ENCODE measurements around the gene CENPP.

The CENPP gene

DNA sequence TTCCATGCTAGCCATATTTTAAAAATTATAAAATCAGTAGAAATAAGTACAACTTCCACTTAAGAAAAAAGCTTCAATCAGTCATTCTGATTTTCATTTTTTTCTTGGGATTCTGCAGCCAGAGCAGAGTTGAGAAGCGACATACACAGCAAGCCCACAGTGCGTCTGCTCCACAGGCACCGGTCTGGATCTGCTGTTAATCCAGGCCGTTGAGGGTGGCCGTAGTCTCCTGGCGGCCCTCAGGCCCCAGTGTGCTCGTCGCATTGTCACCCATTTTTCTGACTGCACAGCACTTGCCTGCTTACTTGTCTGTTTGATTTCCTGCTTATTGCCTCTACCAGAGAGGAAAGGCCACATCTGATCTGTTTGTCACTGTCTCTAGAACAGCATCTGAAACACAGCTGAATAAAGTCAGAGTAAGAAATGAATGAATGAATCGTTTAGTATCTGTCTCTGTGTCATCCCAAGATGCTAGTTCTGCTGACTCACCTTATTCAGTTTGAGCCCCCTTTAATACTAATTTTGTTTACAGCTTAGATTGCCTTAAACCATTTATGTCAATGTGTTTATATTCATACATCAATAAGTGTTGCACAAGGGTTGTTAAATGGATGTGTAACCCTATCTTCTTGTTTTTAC, 168.1 kb downstream of the CENPP start:
- Histone ChIP-seq H3K36me3 (replicated peaks; ENCODE audit: low read depth, low read length) (no peaks in the 10 kb centered on the region), H3K4me1 (ENCODE audit: low read length) (peaks cover 11% of the 10 kb centered on the region), H3K27me3 (ENCODE audit: low read depth, low read length) (no peaks in the 10 kb centered on the region), H2AFZ (ENCODE audit: low read depth, low read length) (no peak overlapping the region), H3K9ac (ENCODE audit: low read length) (no peak overlapping the region), H3K79me2 (ENCODE audit: low read length) (no peaks in the 10 kb centered on the region), H3K4me3 (ENCODE audit: low read length) (no peak overlapping the region), H3K4me2 (ENCODE audit: low read length) (no peak overlapping the region), H4K20me1 (ENCODE audit: insufficient read depth, low read length) (no peaks in the 10 kb centered on the region), H3K27ac (ENCODE audit: low read length) (no peak overlapping the region), H3K9me3 (ENCODE audit: insufficient read depth, low read length) (no peaks in the 10 kb centered on the region)
- no peak for TF ChIP-seq EZH2phosphoT487 (IDR thresholded peaks at IDR 0.05; ENCODE audit: low read depth)
- TF ChIP-seq, protein P1, sequence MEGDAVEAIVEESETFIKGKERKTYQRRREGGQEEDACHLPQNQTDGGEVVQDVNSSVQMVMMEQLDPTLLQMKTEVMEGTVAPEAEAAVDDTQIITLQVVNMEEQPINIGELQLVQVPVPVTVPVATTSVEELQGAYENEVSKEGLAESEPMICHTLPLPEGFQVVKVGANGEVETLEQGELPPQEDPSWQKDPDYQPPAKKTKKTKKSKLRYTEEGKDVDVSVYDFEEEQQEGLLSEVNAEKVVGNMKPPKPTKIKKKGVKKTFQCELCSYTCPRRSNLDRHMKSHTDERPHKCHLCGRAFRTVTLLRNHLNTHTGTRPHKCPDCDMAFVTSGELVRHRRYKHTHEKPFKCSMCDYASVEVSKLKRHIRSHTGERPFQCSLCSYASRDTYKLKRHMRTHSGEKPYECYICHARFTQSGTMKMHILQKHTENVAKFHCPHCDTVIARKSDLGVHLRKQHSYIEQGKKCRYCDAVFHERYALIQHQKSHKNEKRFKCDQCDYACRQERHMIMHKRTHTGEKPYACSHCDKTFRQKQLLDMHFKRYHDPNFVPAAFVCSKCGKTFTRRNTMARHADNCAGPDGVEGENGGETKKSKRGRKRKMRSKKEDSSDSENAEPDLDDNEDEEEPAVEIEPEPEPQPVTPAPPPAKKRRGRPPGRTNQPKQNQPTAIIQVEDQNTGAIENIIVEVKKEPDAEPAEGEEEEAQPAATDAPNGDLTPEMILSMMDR (IDR thresholded peaks at IDR 0.05; ENCODE audit: low read depth, low read length) = no peak

DNA sequence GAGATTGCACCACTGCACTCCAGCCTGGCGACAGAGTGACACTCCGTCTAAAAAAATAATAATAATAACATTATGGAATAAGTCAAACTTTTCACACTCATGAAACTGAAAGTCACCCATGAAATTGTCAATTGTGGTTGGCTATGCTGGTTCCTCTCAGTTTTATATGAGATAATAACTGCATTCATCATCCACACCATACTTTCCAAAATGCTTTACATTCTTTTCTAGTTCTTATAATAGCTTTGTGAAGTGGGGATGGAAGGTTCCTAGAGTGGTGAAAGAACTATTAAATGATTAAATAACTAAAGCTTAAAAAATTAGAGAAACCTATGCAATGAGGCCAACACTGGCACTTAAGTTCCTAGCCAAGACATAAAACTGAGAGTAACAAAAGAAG, 169.1 kb downstream of the CENPP start:
- no peak overlapping the region for H3K4me2 ChIP-seq (ENCODE audit: low read length)
- H4K20me1 ChIP-seq (ENCODE audit: insufficient read depth, low read length) = no peaks in the 10 kb centered on the region
- H3K36me3 ChIP-seq (replicated peaks; ENCODE audit: low read depth, low read length) = no peaks in the 10 kb centered on the region
- H3K4me3 ChIP-seq (ENCODE audit: low read length) = no peak overlapping the region
- H3K79me2 ChIP-seq (ENCODE audit: low read length) = no peaks in the 10 kb centered on the region
- TF ChIP-seq EZH2phosphoT487 (IDR thresholded peaks at IDR 0.05; ENCODE audit: low read depth) = no peak
- TF ChIP-seq, protein P1 (IDR thresholded peaks at IDR 0.05; ENCODE audit: low read depth, low read length) = no peak
- H3K9me3 ChIP-seq (ENCODE audit: insufficient read depth, low read length) = no peaks in the 10 kb centered on the region
- peaks cover 11% of the 10 kb centered on the region for H3K4me1 ChIP-seq (ENCODE audit: low read length)
- H3K27me3 ChIP-seq (ENCODE audit: low read depth, low read length) = no peaks in the 10 kb centered on the region
- H3K27ac ChIP-seq (ENCODE audit: low read length) = no peak overlapping the region
- H3K9ac ChIP-seq (ENCODE audit: low read length) = no peak overlapping the region
- H2AFZ ChIP-seq (ENCODE audit: low read depth, low read length) = no peak overlapping the region

DNA sequence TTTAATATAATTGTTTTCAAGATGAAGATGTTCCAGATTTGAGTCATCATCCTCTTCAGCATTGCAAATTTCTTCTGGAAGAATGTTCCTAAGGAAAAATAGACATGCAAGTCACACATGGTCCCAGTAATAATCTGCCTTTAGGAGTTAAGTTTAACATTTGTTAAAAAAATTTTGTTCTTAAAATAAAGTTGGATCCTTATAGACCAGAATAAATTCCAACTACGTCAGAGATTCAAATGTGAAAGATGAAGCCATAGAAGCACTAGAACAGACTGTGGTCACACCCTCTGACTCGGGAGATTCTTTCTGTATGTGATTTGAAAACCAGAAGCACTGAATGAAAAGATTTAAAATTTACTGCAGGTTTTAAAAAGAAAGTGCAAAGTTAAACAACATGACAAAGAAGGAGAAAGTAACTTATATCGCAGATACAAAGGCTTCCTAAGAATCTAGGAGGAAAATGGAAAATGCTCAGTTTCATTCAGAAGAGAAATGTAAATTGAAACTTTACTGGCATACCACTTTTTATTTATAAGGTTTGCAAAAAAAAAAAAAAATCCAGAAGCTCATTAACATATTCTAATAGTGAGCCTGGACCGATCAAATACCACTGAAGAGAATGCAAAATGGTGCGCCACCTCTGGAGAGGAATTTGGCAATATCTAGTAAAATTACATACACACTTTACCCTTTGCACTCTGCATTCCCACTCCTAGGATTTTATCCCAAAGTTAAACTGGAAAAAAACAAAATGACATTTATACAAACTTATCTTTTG, 170.8 kb downstream of the CENPP start:
- H3K79me2 ChIP-seq (ENCODE audit: low read length) = no peaks in the 10 kb centered on the region
- no peak overlapping the region for H3K27ac ChIP-seq (ENCODE audit: low read length)
- TF ChIP-seq, protein P1 (IDR thresholded peaks at IDR 0.05; ENCODE audit: low read depth, low read length) = no peak
- no peak for TF ChIP-seq EZH2phosphoT487 (IDR thresholded peaks at IDR 0.05; ENCODE audit: low read depth)
- no peaks in the 10 kb centered on the region for H4K20me1 ChIP-seq (ENCODE audit: insufficient read depth, low read length)
- H3K9me3 ChIP-seq (ENCODE audit: insufficient read depth, low read length) = no peaks in the 10 kb centered on the region
- no peaks in the 10 kb centered on the region for H3K36me3 ChIP-seq (replicated peaks; ENCODE audit: low read depth, low read length)
- H3K9ac ChIP-seq (ENCODE audit: low read length) = no peak overlapping the region
- H3K4me1 ChIP-seq (ENCODE audit: low read length) = peaks cover 11% of the 10 kb centered on the region
- H3K4me2 ChIP-seq (ENCODE audit: low read length) = no peak overlapping the region
- no peak overlapping the region for H3K4me3 ChIP-seq (ENCODE audit: low read length)
- no peak overlapping the region for H2AFZ ChIP-seq (ENCODE audit: low read depth, low read length)
- H3K27me3 ChIP-seq (ENCODE audit: low read depth, low read length) = no peaks in the 10 kb centered on the region

DNA sequence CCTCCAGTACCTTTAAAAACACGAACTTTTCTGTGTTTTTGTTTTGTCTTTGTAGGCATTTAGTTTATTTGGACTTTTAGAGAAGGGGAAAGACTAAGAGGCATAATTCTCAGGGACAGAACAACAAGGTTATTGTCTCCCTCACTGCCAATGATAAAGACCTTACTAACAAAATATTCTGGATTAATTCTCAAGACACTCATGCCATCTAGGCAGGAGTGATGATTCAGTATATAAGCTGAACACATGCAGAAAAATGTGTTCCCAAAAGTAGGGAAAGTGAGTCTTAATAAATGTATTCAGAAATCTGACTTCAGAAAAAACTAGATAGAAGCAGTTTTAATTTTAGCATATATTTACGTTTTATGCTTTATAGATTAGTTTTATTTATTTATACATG, 173.9 kb downstream of the CENPP start:
- no peak overlapping the region for H3K4me2 ChIP-seq (ENCODE audit: low read length)
- H3K27me3 ChIP-seq (ENCODE audit: low read depth, low read length) = no peaks in the 10 kb centered on the region
- H3K27ac ChIP-seq (ENCODE audit: low read length) = no peak overlapping the region
- H3K9me3 ChIP-seq (ENCODE audit: insufficient read depth, low read length) = no peaks in the 10 kb centered on the region
- H3K79me2 ChIP-seq (ENCODE audit: low read length) = no peaks in the 10 kb centered on the region
- H3K36me3 ChIP-seq (replicated peaks; ENCODE audit: low read depth, low read length) = no peaks in the 10 kb centered on the region
- no peaks in the 10 kb centered on the region for H4K20me1 ChIP-seq (ENCODE audit: insufficient read depth, low read length)
- TF ChIP-seq EZH2phosphoT487 (IDR thresholded peaks at IDR 0.05; ENCODE audit: low read depth) = no peak
- TF ChIP-seq, protein P1 (IDR thresholded peaks at IDR 0.05; ENCODE audit: low read depth, low read length) = no peak
- H3K9ac ChIP-seq (ENCODE audit: low read length) = no peak overlapping the region
- H3K4me1 ChIP-seq (ENCODE audit: low read length) = no peaks in the 10 kb centered on the region
- H2AFZ ChIP-seq (ENCODE audit: low read depth, low read length) = no peak overlapping the region
- H3K4me3 ChIP-seq (ENCODE audit: low read length) = no peak overlapping the region
